Right atrium auricular region (tissue), 2 donors: ENCODE data around the gene CACNA1G. TPM values are rescaled to one million over a fixed set of nuclear protein-coding genes. Genes with fewer than 3 reads are reported as not detected.

ENCODE experiments used
- DNase-seq: peaks from one replicate; pipeline ENCODE4 v3.0.0-alpha.2; 2019; ENCODE audit warnings: low spot score
- H3K27ac ChIP-seq, 2 donors: fragments of 200-600 bp; sonication (generic); 1 replicate in 1 of 2; 2 replicates in 1 of 2; pipeline ENCODE4 v1.5.1; 2016 to 2019
- H3K27me3 ChIP-seq, 2 donors: fragments of 200-600 bp; sonication (generic); one replicate each; pipeline versions ENCODE4 v1.5.1 to v1.6.0; 2017 to 2019
- H3K36me3 ChIP-seq: fragments of 200-600 bp; sonication (generic); one replicate; pipeline ENCODE4 v1.5.1; 2016
- H3K4me1 ChIP-seq, 2 donors: fragments of 200-600 bp; sonication (generic); one replicate each; pipeline versions ENCODE4 v1.5.1 to v1.6.0; 2017 to 2019
- H3K4me3 ChIP-seq, 2 donors: fragments of 200-600 bp; sonication (generic); 1 replicate in 1 of 2; 2 replicates in 1 of 2; pipeline ENCODE4 v1.5.1; 2017 to 2019; ENCODE audit warnings: mild to moderate bottlenecking in 1 of 2, moderate library complexity in 1 of 2
- H3K9me3 ChIP-seq, 2 donors: fragments of 200-600 bp; sonication (generic); one replicate each; pipeline ENCODE4 v1.5.1; 2019
- total RNA-seq, 2 donors: library from RNA; depleted of rRNA; stranded (reverse); fragments of >200 nt; gene quantifications; one replicate each; pipeline ENCODE4 v1.1.0, GENCODE V29; 2016
- TF ChIP-seq, protein P1 (sequence below), 2 donors: fragments of 200-600 bp; sonication (generic); IDR thresholded peaks; one replicate each; pipeline ENCODE4 v1.5.1; 2019; ENCODE audit warnings: antibody characterized with exemption in 2 of 2

CACNA1G gene
- total RNA-seq, 2 donors from 2014 or later = 4.3 to 6.2 TPM

DNA sequence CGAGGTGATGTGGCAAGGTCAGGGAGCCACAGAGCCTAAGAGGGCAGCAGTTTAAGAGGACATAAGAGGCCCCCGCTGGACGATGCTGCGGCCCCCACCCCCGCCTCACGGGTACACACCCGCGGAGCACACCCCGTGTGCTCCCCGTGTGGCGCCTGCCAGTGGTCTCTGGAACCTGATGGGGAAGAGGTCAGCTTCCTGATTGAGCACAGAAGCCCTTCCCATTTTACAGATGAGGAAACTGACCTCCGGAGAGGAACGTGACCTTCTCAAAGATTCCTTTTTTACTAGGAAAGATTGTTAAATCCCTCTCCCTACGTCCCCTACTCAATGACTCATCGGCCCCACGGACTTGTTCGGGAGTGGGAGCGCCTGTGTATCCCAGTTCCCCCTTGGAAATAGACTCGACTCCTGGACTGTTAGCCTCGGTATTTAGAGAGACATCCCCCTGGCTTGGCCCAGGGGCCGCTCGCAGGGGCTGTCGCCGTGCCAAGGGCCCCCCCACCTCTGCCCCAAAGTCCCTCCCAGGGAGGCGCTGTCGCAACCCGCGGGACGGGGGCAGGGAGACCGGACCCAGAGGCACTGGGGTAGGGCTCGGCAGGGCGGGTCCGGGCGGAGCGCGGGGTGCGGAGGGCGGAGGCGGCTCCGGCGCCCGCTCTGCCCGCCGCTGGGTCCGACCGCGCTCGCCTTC lies 73.9 kb downstream of the CACNA1G start, which contains the start of gene ABCC3:
ABCC3 (plus strand) TSS at position 658 of the 691 bp plus-strand sequence. CDS start 56 bp downstream, outside the sequence.
- Histone ChIP-seq H3K27me3 (peaks cover 0 to 4% of the 10 kb centered on the region in 2 donors), H3K27ac (no peak within 1 kb of the TSS)

DNA sequence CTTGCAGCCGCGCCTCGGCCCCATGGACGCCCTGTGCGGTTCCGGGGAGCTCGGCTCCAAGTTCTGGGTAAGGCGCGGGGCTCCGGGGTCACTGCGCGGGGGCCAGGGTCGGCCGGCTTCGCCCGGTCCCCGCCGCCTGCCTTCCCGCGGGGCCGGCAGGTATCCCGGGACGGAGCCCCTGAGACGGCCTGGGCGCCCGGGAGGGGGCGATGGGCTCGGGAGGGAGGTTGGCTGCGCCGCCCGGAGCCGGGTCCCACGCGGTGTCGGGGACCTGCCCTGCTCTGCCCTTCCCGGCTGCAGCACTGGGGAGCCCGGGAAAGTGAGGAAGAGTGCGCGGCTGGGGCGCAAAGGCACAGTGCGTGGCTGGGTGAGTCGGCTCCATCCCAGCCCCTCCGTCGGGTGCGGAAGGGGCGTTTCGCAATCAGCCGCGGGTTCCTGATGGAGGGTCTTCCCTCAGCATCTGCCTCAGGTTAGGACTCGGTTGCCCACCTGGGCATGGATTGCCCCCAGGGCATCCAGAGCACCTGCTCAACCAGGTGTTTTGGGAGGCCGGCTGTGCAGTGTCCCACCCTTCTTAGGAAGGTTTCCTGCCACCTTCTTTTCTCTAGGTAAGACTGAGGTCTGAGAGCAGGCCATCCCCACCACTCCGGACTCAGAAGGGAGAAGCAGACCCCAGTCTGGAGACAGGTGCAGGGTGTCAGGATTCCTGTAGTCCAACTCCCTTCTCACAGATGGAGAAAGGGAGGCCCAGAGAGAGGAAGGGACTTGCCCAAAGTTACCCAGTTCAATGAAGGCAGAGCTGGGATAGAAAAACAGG lies 74.6 kb downstream of the CACNA1G start:
- Histone ChIP-seq H3K4me3 (peak overlapping the region; percentile 41 to 53), H3K27ac (no peak overlapping the region), H3K27me3 (peaks cover 0 to 4% of the 10 kb centered on the region in 2 donors), H3K4me1 (peaks cover 0 to 32% of the 10 kb centered on the region in 2 donors), H3K9me3 (no peaks in the 10 kb centered on the region), H3K36me3 (no peaks in the 10 kb centered on the region)
- DNase-seq = no peak
- TF ChIP-seq, protein P1, sequence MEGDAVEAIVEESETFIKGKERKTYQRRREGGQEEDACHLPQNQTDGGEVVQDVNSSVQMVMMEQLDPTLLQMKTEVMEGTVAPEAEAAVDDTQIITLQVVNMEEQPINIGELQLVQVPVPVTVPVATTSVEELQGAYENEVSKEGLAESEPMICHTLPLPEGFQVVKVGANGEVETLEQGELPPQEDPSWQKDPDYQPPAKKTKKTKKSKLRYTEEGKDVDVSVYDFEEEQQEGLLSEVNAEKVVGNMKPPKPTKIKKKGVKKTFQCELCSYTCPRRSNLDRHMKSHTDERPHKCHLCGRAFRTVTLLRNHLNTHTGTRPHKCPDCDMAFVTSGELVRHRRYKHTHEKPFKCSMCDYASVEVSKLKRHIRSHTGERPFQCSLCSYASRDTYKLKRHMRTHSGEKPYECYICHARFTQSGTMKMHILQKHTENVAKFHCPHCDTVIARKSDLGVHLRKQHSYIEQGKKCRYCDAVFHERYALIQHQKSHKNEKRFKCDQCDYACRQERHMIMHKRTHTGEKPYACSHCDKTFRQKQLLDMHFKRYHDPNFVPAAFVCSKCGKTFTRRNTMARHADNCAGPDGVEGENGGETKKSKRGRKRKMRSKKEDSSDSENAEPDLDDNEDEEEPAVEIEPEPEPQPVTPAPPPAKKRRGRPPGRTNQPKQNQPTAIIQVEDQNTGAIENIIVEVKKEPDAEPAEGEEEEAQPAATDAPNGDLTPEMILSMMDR (IDR thresholded peaks at IDR 0.05) = no peak

More for the DNA sequence above, 73.9 kb downstream of the CACNA1G start, which contains the start of gene ABCC3:
- no peak for DNase-seq
- Histone ChIP-seq H3K4me1 (peaks cover 0 to 24% of the 10 kb centered on the region in 2 donors), H3K36me3 (no peaks in the 10 kb centered on the region), H3K4me3 (peak within 1 kb of the TSS; percentile 41 to 53), H3K9me3 (no peaks in the 10 kb centered on the region)
- TF ChIP-seq, protein P1 (IDR thresholded peaks at IDR 0.05) = no peak

DNA sequence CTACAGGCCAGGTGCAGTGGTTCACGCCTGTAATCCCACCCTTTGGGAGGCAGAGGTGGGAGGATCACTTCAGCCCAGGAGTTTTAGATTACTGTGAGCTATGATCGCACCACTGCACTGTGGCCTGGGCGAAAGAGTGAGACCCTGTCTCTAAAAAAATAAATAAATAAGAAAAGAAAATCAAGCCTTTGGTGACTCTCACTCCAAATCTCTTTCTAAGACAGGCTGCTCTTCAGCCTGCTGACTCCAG lies 75.1 kb downstream of the CACNA1G start:
- TF ChIP-seq, protein P1 (IDR thresholded peaks at IDR 0.05) = no peak
- H3K27me3 ChIP-seq = peaks cover 0 to 4% of the 10 kb centered on the region in 2 donors
- H3K4me1 ChIP-seq = peaks cover 0 to 37% of the 10 kb centered on the region in 2 donors

DNA sequence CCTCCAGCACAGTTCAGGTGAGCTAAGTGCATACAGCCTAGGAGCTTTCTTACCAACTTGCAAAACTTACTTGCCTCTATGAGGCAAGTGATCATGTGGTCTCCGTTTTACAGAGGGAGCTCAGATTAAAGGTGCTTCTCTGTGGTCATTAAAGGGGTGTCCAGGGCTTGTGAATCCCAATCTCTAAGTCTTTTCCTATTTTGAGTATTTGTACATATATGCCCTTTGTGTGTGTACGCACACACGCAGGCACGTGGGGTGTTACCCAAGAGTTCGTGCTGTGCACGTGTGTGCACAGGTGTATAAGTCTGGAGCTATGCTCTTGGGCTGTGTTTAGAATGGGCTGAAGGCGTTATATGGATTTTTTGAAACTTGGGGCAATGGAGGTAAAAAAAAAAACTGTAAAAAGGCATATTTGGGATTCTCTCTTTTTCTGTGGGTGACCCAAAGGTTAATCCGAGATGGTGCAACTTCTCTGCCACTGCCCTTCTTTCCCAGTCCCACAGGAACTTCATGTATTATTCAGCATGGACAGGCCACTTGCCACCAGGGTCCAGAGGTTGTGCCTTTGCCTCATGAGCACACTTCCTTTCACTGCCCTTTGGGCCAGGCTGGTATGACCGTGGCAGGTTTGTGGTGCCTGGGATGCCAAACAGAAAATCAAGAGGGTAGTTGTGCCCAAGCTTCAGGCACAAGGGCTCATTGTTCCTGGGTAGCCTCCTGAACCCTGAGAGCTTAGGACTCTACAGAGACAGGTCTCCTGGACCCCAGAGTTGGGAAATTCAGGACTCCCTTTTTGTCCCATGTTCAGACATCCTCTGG lies 75.7 kb downstream of the CACNA1G start:
- TF ChIP-seq, protein P1 (IDR thresholded peaks at IDR 0.05) = no peak
- no peaks in the 10 kb centered on the region for H3K36me3 ChIP-seq
- peaks cover 0 to 43% of the 10 kb centered on the region in 2 donors for H3K4me1 ChIP-seq
- DNase-seq = no peak
- H3K9me3 ChIP-seq = no peaks in the 10 kb centered on the region
- no peak overlapping the region for H3K27ac ChIP-seq
- H3K27me3 ChIP-seq = peaks cover 0 to 4% of the 10 kb centered on the region in 2 donors
- no peak overlapping the region for H3K4me3 ChIP-seq

More for the DNA sequence above, 75.1 kb downstream of the CACNA1G start:
- Histone ChIP-seq H3K4me3 (no peak overlapping the region), H3K27ac (no peak overlapping the region), H3K9me3 (no peaks in the 10 kb centered on the region), H3K36me3 (no peaks in the 10 kb centered on the region)
- no peak for DNase-seq

DNA sequence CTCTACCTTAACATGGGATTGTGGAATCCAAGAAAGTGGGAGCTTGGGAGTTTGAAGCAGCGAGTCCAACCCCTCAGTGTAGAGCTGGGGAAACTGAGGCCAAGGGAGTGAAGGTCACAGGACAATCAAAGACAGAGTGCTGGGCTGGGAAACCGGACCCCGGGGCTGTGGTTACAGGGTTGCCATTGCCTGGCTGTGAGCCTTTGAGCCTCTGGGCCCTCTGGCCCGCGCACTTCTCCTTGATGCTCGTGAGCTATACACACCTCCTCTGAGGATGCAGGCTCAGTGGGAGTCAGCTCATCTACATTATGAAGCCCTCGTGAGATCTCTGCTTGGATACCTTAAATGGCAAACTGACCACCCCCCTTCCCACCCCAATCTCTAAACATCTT lies 76.3 kb downstream of the CACNA1G start:
- H3K27me3 ChIP-seq = peaks cover 0 to 4% of the 10 kb centered on the region in 2 donors
- TF ChIP-seq, protein P1 (IDR thresholded peaks at IDR 0.05) = no peak
- H3K27ac ChIP-seq = no peak overlapping the region
- H3K36me3 ChIP-seq = no peaks in the 10 kb centered on the region
- peaks cover 0 to 47% of the 10 kb centered on the region in 2 donors for H3K4me1 ChIP-seq
- DNase-seq = no peak
- H3K9me3 ChIP-seq = no peaks in the 10 kb centered on the region
- H3K4me3 ChIP-seq = no peak overlapping the region
